CD4-positive, alpha-beta T cell treated with Interleukin-15 for 4 hours (primary cell): ENCODE data around the gene NLGN1.
"Not testable (repeated sequence)": the region's sequence is repeated elsewhere in the genome, so short reads cannot be mapped to it uniquely, and the experiment has no call there.

Source experiments
- DNase-seq: peaks from one replicate; pipeline ENCODE4 v3.0.0-alpha.2; 2020; ENCODE audit warnings: low spot score

The NLGN1 gene

GRCh38 chr3:173430576-173430975, 33.0 kb downstream of the NLGN1 start:
- DNase-seq = no peak

- no peak for DNase-seq
These were observed 41.5 kb downstream of the NLGN1 start for GRCh38 chr3:173439004-173439403.

GRCh38 chr3:173440514-173440913, 43.0 kb downstream of the NLGN1 start:
- DNase-seq = no peak

- not testable (repeated sequence) for DNase-seq
These were observed 54.0 kb downstream of the NLGN1 start for GRCh38 chr3:173451561-173451960.

- no peak for DNase-seq
These were observed 65.7 kb downstream of the NLGN1 start for GRCh38 chr3:173463250-173463649.

GRCh38 chr3:173465112-173465511, 67.6 kb downstream of the NLGN1 start:
- no peak for DNase-seq

- no peak for DNase-seq
These were observed 68.5 kb downstream of the NLGN1 start for GRCh38 chr3:173465898-173466678.

GRCh38 chr3:173467501-173467900, 70.0 kb downstream of the NLGN1 start:
- DNase-seq = no peak

GRCh38 chr3:173473237-173473636, 75.7 kb downstream of the NLGN1 start:
- DNase-seq = no peak

GRCh38 chr3:173479301-173479700, 81.8 kb downstream of the NLGN1 start:
- DNase-seq = no peak

GRCh38 chr3:173501931-173502489, 104.5 kb downstream of the NLGN1 start:
- no peak for DNase-seq

GRCh38 chr3:173502983-173503568, 105.5 kb downstream of the NLGN1 start:
- no peak for DNase-seq

- DNase-seq = no peak
These were observed 113.0 kb downstream of the NLGN1 start for GRCh38 chr3:173510565-173510964.

GRCh38 chr3:173513123-173513522, 115.6 kb downstream of the NLGN1 start:
- no peak for DNase-seq

- DNase-seq = no peak
These were observed 131.6 kb downstream of the NLGN1 start for GRCh38 chr3:173529062-173529711.

- no peak for DNase-seq
These were observed 134.1 kb downstream of the NLGN1 start for GRCh38 chr3:173531602-173532001.

GRCh38 chr3:173538410-173538809, 140.9 kb downstream of the NLGN1 start:
- DNase-seq = no peak

GRCh38 chr3:173545590-173545989, 148.0 kb downstream of the NLGN1 start:
- DNase-seq = not testable (repeated sequence)

GRCh38 chr3:173547070-173547469, 149.5 kb downstream of the NLGN1 start:
- DNase-seq = no peak

- DNase-seq = no peak
These were observed 150.7 kb downstream of the NLGN1 start for GRCh38 chr3:173548261-173548660.

- no peak for DNase-seq
These were observed 155.0 kb downstream of the NLGN1 start for GRCh38 chr3:173552526-173552925.

GRCh38 chr3:173553635-173554280, 156.2 kb downstream of the NLGN1 start:
- no peak for DNase-seq
